Pancreas (tissue), 10 donors: Measurements from ENCODE around the gene COX18. TPM values are rescaled to one million over a fixed set of nuclear protein-coding genes. Genes with fewer than 3 reads are reported as not detected.

ENCODE experiments used
- ATAC-seq, 4 donors: fragments of 200-7000 bp; cut with Tn5 transposase; one replicate each; pipeline versions ENCODE4 v1.8.0 to v1.9.1; 2020; ENCODE audit warnings: mild to moderate bottlenecking in 4 of 4, moderate library complexity in 4 of 4
- DNase-seq, 6 donors: peaks; one replicate each; pipeline ENCODE4 v3.0.0-alpha.2; 2020
- FAIRE-seq: peaks from 2 replicates; lab custom pipeline; 2012; peaks lifted over from hg19 to GRCh38; lab: Jason Lieb, UNC
- H3K27ac ChIP-seq, 4 donors: fragments of 200-600 bp; sonication (generic); 1 replicate in 3 of 4; 2 replicates in 1 of 4; pipeline versions ENCODE4 v1.5.0 to v1.8.0; 2020
- H3K27me3 ChIP-seq, 4 donors: fragments of 200-600 bp; one replicate each; pipeline ENCODE4 v1.8.0; 2021
- H3K36me3 ChIP-seq, 3 donors: fragments of 200-600 bp; sonication (generic) in 1 of 3; one replicate each; pipeline versions ENCODE4 v1.5.0 to v1.8.0; 2020 to 2021
- H3K4me1 ChIP-seq, 3 donors: fragments of 200-600 bp; one replicate each; pipeline ENCODE4 v1.8.0; 2021
- H3K4me3 ChIP-seq, 4 donors: fragments of 200-600 bp; sonication (generic) in 2 of 4; one replicate each; pipeline versions ENCODE4 v1.5.0 to v1.8.0; 2020 to 2021
- H3K9me3 ChIP-seq, 4 donors: fragments of 200-600 bp; one replicate each; pipeline ENCODE4 v1.8.0; 2021
- CTCF ChIP-seq, 4 donors: fragments of 200-600 bp; sonication (generic) in 3 of 4; IDR thresholded peaks; one replicate each; pipeline versions ENCODE4 v1.5.0 to v1.8.0; 2021; ENCODE audit warnings: antibody characterized with exemption in 4 of 4
- WGBS, 2 donors: extraction: QIAGEN DNeasy Blood & Tissue Kit; methylation state at CpG; one replicate each; pipeline ENCODE4 v1.1.7; 2013; 5-methylcytosine and 5-hydroxymethylcytosine counted together
- intact Hi-C, 3 donors: fragments of 100-400 bp; cut with DNase I; formaldehyde crosslinking; loops; one replicate each; pipeline versions ENCODE4 v1.11.1 to v1.14.2; 2022
- polyA plus RNA-seq, 2 donors: library from polyadenylated mRNA; stranded (reverse); fragments of 200-250 nt; gene quantifications; one replicate each; pipeline ENCODE4 v1.2.3, GENCODE V29; 2013
- total RNA-seq, 6 donors: library from RNA; stranded (reverse); fragmentation: NEBNext Ultra II Directional in 4 of 6; extraction: Animal tissue kit (Norgen Biotek cat#: 25700) in 4 of 6; gene quantifications; one replicate each; pipeline versions ENCODE4 v1.2.1 to v1.2.4, GENCODE V29; 2021 to 2023
- donor health status: healthy with polysubstance abuse.
- donor health status: DM: no; HTN: no; CAD: no; lungs with moderate emphysema.
- donor health status: DM: no; HTN: no; CAD: no.
- donor health status: control.
- donor health status: control.
- donor health status: Bipolar disorder and iron deficiency.
- donor health status: DM: yes; HTN: yes; CAD: no.
- donor health status: DM: no; HTN: no; CAD: no.
- donor health status: DM: no; HTN: no; CAD: no.
- donor health status: DM: yes; HTN: yes; CAD: no.

The COX18 gene
- total and polyA plus RNA-seq, 8 donors, result 4.7 to 9.6 (median 6.7) TPM

DNA sequence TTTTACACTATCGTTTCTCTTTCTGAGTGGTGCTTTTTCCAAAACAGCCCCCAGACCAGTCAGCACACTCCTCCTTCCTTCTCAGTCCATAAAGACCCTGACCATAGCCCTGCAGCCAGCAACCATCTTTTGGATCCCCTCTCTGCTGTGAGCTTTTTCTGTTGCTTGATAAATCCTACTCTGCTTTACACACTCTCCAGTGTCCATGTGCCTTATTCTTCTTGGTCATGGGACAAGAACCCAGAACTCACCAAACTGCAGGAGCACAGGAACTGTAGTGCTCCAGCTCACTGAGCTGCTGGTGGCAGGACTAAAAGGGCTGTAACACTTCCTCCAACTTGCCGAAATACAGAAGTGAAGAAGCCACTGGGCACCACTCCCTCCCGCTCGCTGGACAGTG lies 32.5 kb downstream of the COX18 start:
- 88 to 95% methylated on average over 4 of the region's 4 CpGs for WGBS, 2 donors
- no peaks in the 10 kb centered on the region for H3K4me1 ChIP-seq
- intact Hi-C loops, result no loop called here

DNA sequence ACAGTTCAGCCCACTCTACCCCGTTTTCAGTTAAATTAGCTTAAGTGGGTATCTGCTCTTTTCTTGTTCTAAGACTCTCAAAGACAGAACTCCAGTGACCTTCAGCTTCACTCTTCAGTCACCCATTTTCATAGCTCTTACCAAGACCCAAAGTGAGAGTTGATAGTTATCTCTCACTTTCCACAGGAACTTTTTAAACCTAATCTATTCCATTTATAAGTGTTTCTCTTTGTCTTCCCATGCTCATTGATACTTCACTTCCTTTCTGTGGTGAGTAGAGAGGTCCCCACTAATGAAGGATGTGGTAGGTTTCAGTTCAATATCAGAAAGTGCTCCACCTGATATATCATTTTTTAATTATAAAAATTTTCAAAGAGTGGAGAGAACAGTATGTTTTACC lies 33.4 kb downstream of the COX18 start:
- FAIRE-seq (no peak), DNase-seq (no peak), ATAC-seq (no peak)
- no peak overlapping the region for H3K27ac ChIP-seq
- H3K4me1 ChIP-seq, result no peaks in the 10 kb centered on the region
- WGBS, 2 donors, result 72 to 79% methylated on average over 1 of the region's 1 CpG
- H3K27me3 ChIP-seq, result no peaks in the 10 kb centered on the region
- no peak overlapping the region for H3K4me3 ChIP-seq
- intact Hi-C loops, result no loop called here
- no peak for TF ChIP-seq CTCF (IDR thresholded peaks at IDR 0.05)
- H3K36me3 ChIP-seq, result no peaks in the 10 kb centered on the region
- no peaks in the 10 kb centered on the region for H3K9me3 ChIP-seq

More for the DNA sequence above, 32.5 kb downstream of the COX18 start:
- FAIRE-seq (no peak), DNase-seq (no peak), ATAC-seq (no peak)
- no peak overlapping the region for H3K4me3 ChIP-seq
- H3K9me3 ChIP-seq, result no peaks in the 10 kb centered on the region
- no peak overlapping the region for H3K27ac ChIP-seq
- H3K36me3 ChIP-seq, result no peaks in the 10 kb centered on the region
- TF ChIP-seq CTCF (IDR thresholded peaks at IDR 0.05), result no peak
- H3K27me3 ChIP-seq, result no peaks in the 10 kb centered on the region

- FAIRE-seq, result no peak
- ATAC-seq, result no peak
- Histone ChIP-seq H3K4me3 (no peak overlapping the region), H3K36me3 (no peaks in the 10 kb centered on the region), H3K27me3 (no peaks in the 10 kb centered on the region), H3K9me3 (no peaks in the 10 kb centered on the region), H3K27ac (no peak overlapping the region), H3K4me1 (no peaks in the 10 kb centered on the region)
- TF ChIP-seq CTCF (IDR thresholded peaks at IDR 0.05), result no peak
- intact Hi-C loops, result no loop called here
- no peak for DNase-seq
- WGBS, 2 donors, result 76 to 81% methylated on average over 2 of the region's 2 CpGs
Observed at GRCh38 chr4:73034896-73035295, 34.6 kb downstream of the COX18 start.

GRCh38 chr4:73028621-73029020 lies 40.9 kb downstream of the COX18 start:
- no peak overlapping the region for H3K4me3 ChIP-seq
- no peaks in the 10 kb centered on the region for H3K36me3 ChIP-seq
- no peak overlapping the region for H3K27ac ChIP-seq
- no peak for TF ChIP-seq CTCF (IDR thresholded peaks at IDR 0.05)
- no peak for DNase-seq
- intact Hi-C loops, result no loop called here
- FAIRE-seq, result no peak
- no peaks in the 10 kb centered on the region for H3K4me1 ChIP-seq
- no peak for ATAC-seq
- WGBS, 2 donors, result 49% methylated on average over 5 of the region's 5 CpGs
- no peaks in the 10 kb centered on the region for H3K9me3 ChIP-seq
- H3K27me3 ChIP-seq, result no peaks in the 10 kb centered on the region

- no peak for TF ChIP-seq CTCF (IDR thresholded peaks at IDR 0.05)
- no peaks in the 10 kb centered on the region for H3K9me3 ChIP-seq
- H3K4me1 ChIP-seq, result no peaks in the 10 kb centered on the region
- DNase-seq (no peak), FAIRE-seq (no peak), ATAC-seq (no peak)
- 53 to 54% methylated on average over 1 of the region's 1 CpG for WGBS, 2 donors
- H3K27me3 ChIP-seq, result no peaks in the 10 kb centered on the region
- no peak overlapping the region for H3K4me3 ChIP-seq
- H3K36me3 ChIP-seq, result no peaks in the 10 kb centered on the region
- no peak overlapping the region for H3K27ac ChIP-seq
- intact Hi-C loops, result no loop called here
Observed at GRCh38 chr4:73021634-73022033, 47.9 kb downstream of the COX18 start.
